ENCODE results near the gene SCD5. TPM values are rescaled to one million over a fixed set of nuclear protein-coding genes. Genes with fewer than 3 reads are reported as not detected.

The SCD5 gene
- total and polyA plus RNA-seq, 2 donors (not counting 3 experiments of a cell fraction or from before 2014, with no cell fraction given): 38.4 to 38.5 TPM

- Histone ChIP-seq H3K36me3 (ENCODE audit: control insufficient read depth in 2 of 2, extremely low read depth in 1 of 2, insufficient read depth in 2 of 2, low read length in 2 of 2) (no peaks in the 10 kb centered on the region), H2AFZ (ENCODE audit: low read depth, low read length) (no peak overlapping the region), H3K4me3 (replicated peaks in 1 of 3; ENCODE audit: insufficient read depth in 1 of 3, low read depth in 1 of 3, low read length in 3 of 3) (no peak overlapping the region), H3K79me2 (ENCODE audit: control insufficient read depth, insufficient read depth, low read length) (no peaks in the 10 kb centered on the region), H3K4me1 (ENCODE audit: control insufficient read depth, extremely low read depth, insufficient read depth, low read length) (no peaks in the 10 kb centered on the region), H3K27me3 (ENCODE audit: control insufficient read depth in 2 of 2, insufficient read depth in 2 of 2, low read length in 2 of 2) (peaks cover 21 to 26% of the 10 kb centered on the region in 2 experiments), H3K9ac (replicated peaks; ENCODE audit: extremely low read depth, insufficient read depth, low read length) (no peak overlapping the region), H3K4me2 (ENCODE audit: insufficient read depth, low read length) (no peak overlapping the region), H3K9me3 (replicated peaks; ENCODE audit: control insufficient read depth, insufficient read depth, low read length) (no peaks in the 10 kb centered on the region), H3K9me1 (replicated peaks; ENCODE audit: control insufficient read depth, extremely low read depth, insufficient read depth, low read length) (no peaks in the 10 kb centered on the region), H4K20me1 (replicated peaks; ENCODE audit: control insufficient read depth, extremely low read depth, insufficient read depth, low read length) (no peaks in the 10 kb centered on the region), H3K27ac (ENCODE audit: insufficient read depth, low read depth, low read length) (no peak overlapping the region)
- dilution Hi-C loops (cut with MboI; ENCODE audit: extremely low pct_ligation_motif_present, low sequenced_read_pairs) (no loop called here), intact Hi-C loops (cut with micrococcal nuclease) (no loop called here)
- no peak for FAIRE-seq
- no peak for DNase-seq (ENCODE audit: low read depth, low spot score)
- ChIA-PET CTCF (interaction anchor here (1.0 to 4.2 kb wide), 3 partner anchors 42 to 145 kb away, joined by 3 to 17 read pairs (median 3); no protein-coding TSS in a partner anchor), POLR2A (interaction anchor here (0.6 kb wide), 1 partner anchor 150 kb away, joined by 4 read pairs; no protein-coding TSS in a partner anchor)
- no TSS peak for BruUV-seq (replicated peaks)
- TF ChIP-seq MAX (IDR thresholded peaks at IDR 0.05; ENCODE audit: insufficient read depth, insufficient read length): no peak
- no peak for TF ChIP-seq POLR2A (IDR thresholded peaks at IDR 0.05; ENCODE audit: low read depth, low read length)
- TF ChIP-seq JUN (IDR thresholded peaks at IDR 0.05; ENCODE audit: borderline replicate concordance, insufficient read depth, insufficient read length, low read depth): no peak
- TF ChIP-seq EZH2 (IDR thresholded peaks at IDR 0.05; ENCODE audit: borderline replicate concordance, low read depth, low read length, severe bottlenecking): no peak
- TF ChIP-seq GATA2 (IDR thresholded peaks at IDR 0.05; ENCODE audit: insufficient read depth, insufficient read length, low read depth, low read length): no peak
Measured at GRCh38 chr4:82593411-82593810, 205.2 kb downstream of the SCD5 start.

- no peaks in the 10 kb centered on the region for H3K36me3 ChIP-seq (ENCODE audit: control insufficient read depth in 2 of 2, extremely low read depth in 1 of 2, insufficient read depth in 2 of 2, low read length in 2 of 2)
- peaks cover 21 to 23% of the 10 kb centered on the region in 2 experiments for H3K27me3 ChIP-seq (ENCODE audit: control insufficient read depth in 2 of 2, insufficient read depth in 2 of 2, low read length in 2 of 2)
- no peak overlapping the region for H3K27ac ChIP-seq (ENCODE audit: insufficient read depth, low read depth, low read length)
- no peak overlapping the region for H3K4me3 ChIP-seq (replicated peaks in 1 of 3; ENCODE audit: insufficient read depth in 1 of 3, low read depth in 1 of 3, low read length in 3 of 3)
- POLR2A ChIA-PET: no interaction called here
- intact Hi-C loops (cut with micrococcal nuclease): no loop called here
- CTCF ChIA-PET: interaction anchor here (1.5 to 4.2 kb wide), 2 partner anchors 41 to 146 kb away, joined by 3 to 17 read pairs; no protein-coding TSS in a partner anchor
- H4K20me1 ChIP-seq (replicated peaks; ENCODE audit: control insufficient read depth, extremely low read depth, insufficient read depth, low read length): no peaks in the 10 kb centered on the region
- no peaks in the 10 kb centered on the region for H3K9me1 ChIP-seq (replicated peaks; ENCODE audit: control insufficient read depth, extremely low read depth, insufficient read depth, low read length)
- H2AFZ ChIP-seq (ENCODE audit: low read depth, low read length): no peak overlapping the region
- no TSS peak for BruUV-seq (replicated peaks)
- H3K79me2 ChIP-seq (ENCODE audit: control insufficient read depth, insufficient read depth, low read length): no peaks in the 10 kb centered on the region
- no peaks in the 10 kb centered on the region for H3K4me1 ChIP-seq (ENCODE audit: control insufficient read depth, extremely low read depth, insufficient read depth, low read length)
- H3K9me3 ChIP-seq (replicated peaks; ENCODE audit: control insufficient read depth, insufficient read depth, low read length): no peaks in the 10 kb centered on the region
- FAIRE-seq (no peak), DNase-seq (ENCODE audit: low read depth, low spot score) (no peak)
- dilution Hi-C loops (cut with MboI; ENCODE audit: extremely low pct_ligation_motif_present, low sequenced_read_pairs): no loop called here
- H3K9ac ChIP-seq (replicated peaks; ENCODE audit: extremely low read depth, insufficient read depth, low read length): no peak overlapping the region
- TF ChIP-seq MYC (IDR thresholded peaks at IDR 0.05; ENCODE audit: low read depth, low read length) (no peak), MAX (IDR thresholded peaks at IDR 0.05; ENCODE audit: insufficient read depth, insufficient read length) (no peak), POLR2A (IDR thresholded peaks at IDR 0.05; ENCODE audit: low read depth, low read length) (no peak), POLR2AphosphoS5 (IDR thresholded peaks at IDR 0.05; ENCODE audit: insufficient read depth, low read depth, low read length) (no peak), GATA2 (IDR thresholded peaks at IDR 0.05; ENCODE audit: insufficient read depth, insufficient read length, low read depth, low read length) (no peak), EZH2 (IDR thresholded peaks at IDR 0.05; ENCODE audit: borderline replicate concordance, low read depth, low read length, severe bottlenecking) (no peak), JUN (IDR thresholded peaks at IDR 0.05; ENCODE audit: borderline replicate concordance, insufficient read depth, insufficient read length, low read depth) (no peak), FOS (IDR thresholded peaks at IDR 0.05; ENCODE audit: borderline replicate concordance, insufficient read depth, low read length) (no peak)
- TF ChIP-seq, protein P1, sequence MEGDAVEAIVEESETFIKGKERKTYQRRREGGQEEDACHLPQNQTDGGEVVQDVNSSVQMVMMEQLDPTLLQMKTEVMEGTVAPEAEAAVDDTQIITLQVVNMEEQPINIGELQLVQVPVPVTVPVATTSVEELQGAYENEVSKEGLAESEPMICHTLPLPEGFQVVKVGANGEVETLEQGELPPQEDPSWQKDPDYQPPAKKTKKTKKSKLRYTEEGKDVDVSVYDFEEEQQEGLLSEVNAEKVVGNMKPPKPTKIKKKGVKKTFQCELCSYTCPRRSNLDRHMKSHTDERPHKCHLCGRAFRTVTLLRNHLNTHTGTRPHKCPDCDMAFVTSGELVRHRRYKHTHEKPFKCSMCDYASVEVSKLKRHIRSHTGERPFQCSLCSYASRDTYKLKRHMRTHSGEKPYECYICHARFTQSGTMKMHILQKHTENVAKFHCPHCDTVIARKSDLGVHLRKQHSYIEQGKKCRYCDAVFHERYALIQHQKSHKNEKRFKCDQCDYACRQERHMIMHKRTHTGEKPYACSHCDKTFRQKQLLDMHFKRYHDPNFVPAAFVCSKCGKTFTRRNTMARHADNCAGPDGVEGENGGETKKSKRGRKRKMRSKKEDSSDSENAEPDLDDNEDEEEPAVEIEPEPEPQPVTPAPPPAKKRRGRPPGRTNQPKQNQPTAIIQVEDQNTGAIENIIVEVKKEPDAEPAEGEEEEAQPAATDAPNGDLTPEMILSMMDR (IDR thresholded peaks at IDR 0.05; ENCODE audit: extremely low read depth in 1 of 2, insufficient read depth in 1 of 2, low read depth in 1 of 2, low read length in 2 of 2): no peak
- H3K4me2 ChIP-seq (ENCODE audit: insufficient read depth, low read length): no peak overlapping the region
Measured at GRCh38 chr4:82592639-82593038, 206.0 kb downstream of the SCD5 start.

All from endothelial cell of umbilical vein (primary cell).